Ovary (tissue), 9 donors: Measurements from ENCODE around the gene TMEM184A. TPM values are rescaled to one million over a fixed set of nuclear protein-coding genes. Genes with fewer than 3 reads are reported as not detected.

ENCODE experiments used
- DNase-seq, 5 donors: peaks; one replicate each; pipeline ENCODE4 v3.0.0-alpha.2; 2019 to 2020
- H3K27ac ChIP-seq, 2 donors: fragments of 200-600 bp; one replicate each; pipeline versions ENCODE4 v1.5.1 to v1.8.0; 2019 to 2022
- H3K27me3 ChIP-seq: fragments of 200-600 bp; one replicate; pipeline ENCODE4 v1.8.0; 2022
- H3K36me3 ChIP-seq: fragments of 200-600 bp; sonication (generic); one replicate; pipeline ENCODE4 v1.5.1; 2019
- H3K4me1 ChIP-seq: one replicate; pipeline ENCODE4 v1.8.1; 2013; ENCODE audit warnings: mild to moderate bottlenecking, moderate library complexity; ENCODE audit not compliant: insufficient read depth
- H3K4me3 ChIP-seq: fragments of 200-600 bp; sonication (generic); one replicate; pipeline ENCODE4 v1.5.1; 2017
- H3K9me3 ChIP-seq, 2 donors: fragments of 200-600 bp in 1 of 2; sonication (generic) in 1 of 2; one replicate each; pipeline versions ENCODE4 v1.5.1 to v1.8.1; 2013 to 2019; ENCODE audit warnings: mild to moderate bottlenecking in 1 of 2, moderate library complexity in 1 of 2
- CTCF ChIP-seq, 3 donors: fragments of 450-650 bp in 2 of 3; fragments of 200-600 bp in 1 of 3; IDR thresholded peaks; one replicate each; pipeline versions ENCODE4 v1.5.1 to v1.8.0; 2016 to 2022; ENCODE audit warnings: antibody characterized with exemption in 3 of 3, mild to moderate bottlenecking in 1 of 3
- EP300 ChIP-seq: sonication (generic); formaldehyde crosslinking; IDR thresholded peaks from one replicate; pipeline ENCODE4 v1.6.1; 2017; ENCODE audit warnings: antibody characterized with exemption
- POLR2A ChIP-seq: fragments of 450-650 bp; IDR thresholded peaks from one replicate; pipeline ENCODE4 v1.6.1; 2017; ENCODE audit warnings: antibody characterized with exemption, mild to moderate bottlenecking, moderate library complexity
- WGBS, 3 donors: extraction: QIAGEN DNeasy Blood & Tissue Kit in 1 of 3; methylation state at CpG; one replicate each; pipeline versions ENCODE4 v1.1.5 to v1.1.7; 2013 to 2017; 5-methylcytosine and 5-hydroxymethylcytosine counted together
- intact Hi-C, 4 donors: fragments of 100-400 bp; cut with DNase I; formaldehyde crosslinking; loops; one replicate each; pipeline versions ENCODE4 v1.11.0 to v1.15.1; 2022 to 2023
- polyA plus RNA-seq, 2 donors: library from polyadenylated mRNA; stranded (reverse); fragments of 200-250 nt in 1 of 2; fragments of 350-450 nt in 1 of 2; fragmentation: Illumina TruSeq in 1 of 2; extraction: RNeasy Lipid Tissue Mini Kit (QIAGEN cat#74804) in 1 of 2; gene quantifications; one replicate each; pipeline ENCODE4 v1.2.3, GENCODE V29; 2013 to 2014
- total RNA-seq, 7 donors: library from RNA; depleted of rRNA in 2 of 7; stranded (reverse); fragments of >200 nt in 2 of 7; fragmentation: NEBNext Ultra II Directional in 3 of 7; extraction: Animal tissue kit (Norgen Biotek cat#: 25700) in 3 of 7; gene quantifications; one replicate each; pipeline versions ENCODE4 v1.1.0 to v1.2.4, GENCODE V29; 2016 to 2023
- donor health status: DM: no; HTN: no; CAD: no; lungs with moderate emphysema.
- donor health status: DM: no; HTN: no; CAD: no.
- donor health status: Bipolar disorder and iron deficiency.
- donor health status: DM: yes; HTN: yes; CAD: no.
- donor health status: DM: no; HTN: no; CAD: no.
- donor health status: DM: yes; HTN: yes; CAD: no.

The TMEM184A gene
- total and polyA plus RNA-seq, 9 donors, result 0.05 to 8.4 (median 1.6) TPM; not detected in 2

- 81 to 84% (median 81%) methylated on average over 36 to 41 of the region's 41 CpGs for whole genome bisulfite sequencing, 3 donors
- H3K27ac ChIP-seq, result no peak overlapping the region
- no peaks in the 10 kb centered on the region for H3K9me3 ChIP-seq
- H3K36me3 ChIP-seq, result no peaks in the 10 kb centered on the region
- no peaks in the 10 kb centered on the region for H3K4me1 ChIP-seq
- intact Hi-C loops, result no loop called here
- no peaks in the 10 kb centered on the region for H3K27me3 ChIP-seq
- no peak for DNase-seq
- TF ChIP-seq EP300 (no peak), POLR2A (no peak), CTCF (IDR thresholded peaks at IDR 0.05) (no peak)
- H3K4me3 ChIP-seq, result no peak overlapping the region
Observed at GRCh38 chr7:1546909-1547776, 8.9 kb downstream of the TMEM184A start.

- intact Hi-C loops, result no loop called here
- Histone ChIP-seq H3K4me1 (no peaks in the 10 kb centered on the region), H3K36me3 (no peaks in the 10 kb centered on the region), H3K4me3 (no peak overlapping the region), H3K27ac (no peak overlapping the region), H3K9me3 (no peaks in the 10 kb centered on the region), H3K27me3 (no peaks in the 10 kb centered on the region)
- TF ChIP-seq EP300 (no peak), CTCF (IDR thresholded peaks at IDR 0.05) (no peak), POLR2A (no peak)
- 79 to 87% (median 82%) methylated on average over 9 to 28 of the region's 28 CpGs for WGBS, 3 donors
- no peak for DNase-seq
Observed at GRCh38 chr7:1546274-1546908, 9.6 kb downstream of the TMEM184A start.

GRCh38 chr7:1545417-1546246 lies 10.4 kb downstream of the TMEM184A start:
- H3K27ac ChIP-seq, result no peak overlapping the region
- WGBS, 3 donors, result 65 to 72% (median 70%) methylated on average over 34 to 40 of the region's 40 CpGs
- intact Hi-C loops, result no loop called here
- H3K4me1 ChIP-seq, result no peaks in the 10 kb centered on the region
- no peaks in the 10 kb centered on the region for H3K27me3 ChIP-seq
- no peak for TF ChIP-seq CTCF (IDR thresholded peaks at IDR 0.05)
- no peak for TF ChIP-seq EP300
- TF ChIP-seq POLR2A, result no peak
- no peaks in the 10 kb centered on the region for H3K36me3 ChIP-seq
- H3K4me3 ChIP-seq, result no peak overlapping the region
- peak in 1 of 5 donors; percentile 8 for DNase-seq
- no peaks in the 10 kb centered on the region for H3K9me3 ChIP-seq

- Histone ChIP-seq H3K27ac (no peak overlapping the region), H3K9me3 (no peaks in the 10 kb centered on the region), H3K4me1 (no peaks in the 10 kb centered on the region), H3K27me3 (no peaks in the 10 kb centered on the region), H3K36me3 (no peaks in the 10 kb centered on the region), H3K4me3 (no peak overlapping the region)
- no peak for DNase-seq
- WGBS, 3 donors, result 63 to 68% (median 63%) methylated on average over 15 to 16 of the region's 16 CpGs
- intact Hi-C loops, result no loop called here
- TF ChIP-seq POLR2A, result no peak
- TF ChIP-seq CTCF (IDR thresholded peaks at IDR 0.05), result no peak
- no peak for TF ChIP-seq EP300
Observed at GRCh38 chr7:1544896-1545416, 11.0 kb downstream of the TMEM184A start.
